Measurements from ENCODE around the gene SP4.

Gene SP4

DNA sequence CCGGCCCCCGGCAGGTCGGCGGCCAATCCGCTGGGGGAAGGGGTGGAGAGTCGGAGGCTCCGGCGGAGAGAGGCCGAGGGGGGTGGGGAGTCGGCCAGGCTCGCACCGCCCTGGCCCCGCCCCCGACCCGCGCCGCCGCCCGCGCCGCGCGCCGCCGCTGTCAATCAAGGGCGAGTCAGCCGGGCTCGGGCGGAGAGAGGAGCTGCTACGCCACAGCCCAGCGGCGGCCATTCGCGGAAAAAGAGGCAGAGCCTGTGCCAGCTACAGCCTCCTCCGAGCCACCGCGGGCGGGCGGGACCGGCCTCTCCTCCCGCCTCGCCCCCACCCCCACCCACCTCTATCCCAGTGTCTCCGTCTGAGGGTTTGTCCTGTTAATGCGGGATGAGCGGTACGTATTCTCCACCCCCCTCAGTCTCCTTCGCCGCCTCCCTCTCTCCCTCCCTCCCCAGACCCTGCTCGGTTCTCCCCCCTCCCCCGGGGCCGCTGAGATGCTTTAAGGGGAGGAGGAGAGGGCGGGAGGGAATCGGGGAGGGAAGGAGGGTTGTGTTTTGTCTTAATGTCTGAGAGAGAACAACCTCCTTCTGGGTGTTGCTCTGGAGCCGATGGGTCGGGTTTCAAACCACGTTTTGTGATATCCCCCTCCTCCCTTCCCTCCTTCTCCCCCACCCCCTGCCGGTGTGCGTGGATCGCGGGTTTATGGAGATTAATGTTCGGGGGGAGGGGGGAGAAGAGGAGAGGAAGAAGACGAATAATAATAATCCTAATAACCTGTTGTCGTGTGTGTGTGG lies at the start of gene SP4:
TSS of gene SP4 (plus strand) at position 213 of the 788 bp plus-strand sequence. CDS start at position 382, 169 bp downstream.
- Mint-ChIP-seq H3K4me3 (peak within 1 kb of the TSS; percentile 100), H3K27ac (peak within 1 kb of the TSS; percentile 100), H3K27me3 (no peaks in the 10 kb centered on the region), H3K9me3 (no peaks in the 10 kb centered on the region), H3K36me3 (ENCODE audit: low read depth) (peaks cover 23% of the 10 kb centered on the region), H3K4me1 (ENCODE audit: low read depth) (peaks cover 30% of the 10 kb centered on the region)
- intact Hi-C loops (cut with micrococcal nuclease), result loop anchor here (2.0 to 5.0 kb wide), 3 partner anchors 73 to 171 kb away; partner anchors contain the start of gene DNAH11

DNA sequence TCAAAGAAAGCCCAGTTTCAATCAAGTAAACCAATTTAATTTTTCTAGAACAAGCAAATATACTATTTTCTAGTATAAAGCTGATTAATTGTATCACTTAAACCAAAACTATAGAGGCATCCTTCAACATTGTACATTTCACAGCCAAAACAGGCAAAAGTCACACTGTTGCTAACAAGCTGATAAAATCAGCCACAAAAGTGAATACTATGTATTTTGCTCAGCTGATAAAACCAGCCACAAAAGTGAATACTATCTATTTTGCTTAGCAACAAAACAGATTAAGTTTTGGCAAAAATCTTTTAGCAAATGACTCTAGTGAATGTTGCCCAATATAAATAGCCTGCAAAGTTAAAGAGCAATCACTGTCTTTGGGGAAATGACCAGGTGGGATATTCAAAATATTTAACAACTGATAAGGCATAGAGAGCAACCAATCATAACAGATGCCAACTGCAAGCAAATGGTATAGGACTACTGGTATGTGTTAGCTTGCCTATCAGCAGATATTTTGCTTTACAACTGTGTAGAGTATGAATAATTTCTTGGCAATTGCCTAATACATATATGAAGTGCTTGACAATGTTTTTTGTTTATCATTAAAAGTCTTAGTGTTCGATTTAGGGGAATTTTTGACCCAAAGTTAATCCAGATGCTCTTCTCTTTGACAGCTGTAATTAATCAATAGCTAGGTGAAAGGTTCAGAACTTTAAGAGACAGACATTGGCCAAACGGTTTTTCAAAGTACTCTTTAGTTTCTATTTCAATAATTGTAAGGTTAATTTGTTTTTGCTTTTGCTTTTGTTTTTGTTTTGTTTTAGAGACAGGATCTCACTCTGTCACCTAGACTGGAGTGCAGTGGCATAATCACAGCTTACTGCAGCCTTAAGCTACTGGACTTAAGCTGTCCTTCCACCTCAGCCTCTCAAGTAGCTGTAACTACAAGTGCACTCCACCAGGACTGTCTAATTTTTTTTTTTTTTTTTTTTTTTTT lies 44.4 kb upstream of the SP4 start:
- no peaks in the 10 kb centered on the region for H3K4me1 Mint-ChIP-seq (ENCODE audit: low read depth)
- H3K27me3 Mint-ChIP-seq, result no peaks in the 10 kb centered on the region
- no peaks in the 10 kb centered on the region for H3K36me3 Mint-ChIP-seq (ENCODE audit: low read depth)
- H3K27ac Mint-ChIP-seq, result no peak overlapping the region
- intact Hi-C loops (cut with micrococcal nuclease), result no loop called here
- no peak overlapping the region for H3K4me3 Mint-ChIP-seq
- H3K9me3 Mint-ChIP-seq, result peaks cover under 1% of the 10 kb centered on the region

DNA sequence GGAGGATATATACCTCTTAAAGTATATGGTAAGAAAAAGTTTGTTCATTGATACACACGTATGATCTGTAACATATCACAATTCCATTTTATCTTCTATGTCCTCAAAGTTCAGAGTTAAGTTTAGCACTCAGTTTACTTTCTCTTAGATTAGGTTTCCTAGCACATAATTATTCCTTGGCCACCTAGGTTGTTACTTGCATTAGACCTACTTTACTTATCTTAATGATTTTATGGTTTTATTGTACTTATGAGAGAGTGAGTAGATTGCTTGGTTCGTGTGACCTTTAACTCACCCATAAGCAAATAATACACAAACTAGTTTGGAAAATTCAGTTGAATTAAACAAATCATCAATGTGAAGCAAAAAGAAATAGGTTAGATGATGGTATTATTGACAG lies 33.9 kb upstream of the SP4 start:
- H3K4me3 Mint-ChIP-seq, result no peak overlapping the region
- H3K9me3 Mint-ChIP-seq, result no peaks in the 10 kb centered on the region
- H3K4me1 Mint-ChIP-seq (ENCODE audit: low read depth), result no peaks in the 10 kb centered on the region
- intact Hi-C loops (cut with micrococcal nuclease), result no loop called here
- no peaks in the 10 kb centered on the region for H3K27me3 Mint-ChIP-seq
- no peak overlapping the region for H3K27ac Mint-ChIP-seq
- no peaks in the 10 kb centered on the region for H3K36me3 Mint-ChIP-seq (ENCODE audit: low read depth)

DNA sequence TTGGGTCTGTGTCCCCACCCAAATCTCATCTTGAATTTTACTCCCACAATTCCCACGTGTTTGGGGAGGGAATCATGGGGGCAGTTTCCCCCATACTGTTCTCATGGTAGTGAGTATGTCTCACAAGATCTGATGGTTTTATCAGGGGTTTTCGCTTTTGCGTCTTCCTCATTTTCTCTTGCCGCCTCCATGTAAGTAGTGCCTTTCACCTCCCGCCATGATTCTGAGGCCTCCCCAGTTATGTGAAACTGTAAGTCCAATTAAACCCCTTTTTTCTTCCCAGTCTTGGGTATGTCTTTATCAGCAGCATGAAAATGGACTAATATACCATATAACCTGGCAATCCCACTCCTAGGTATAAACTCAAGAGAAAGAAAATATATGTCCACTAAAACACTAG lies 25.9 kb upstream of the SP4 start:
- H3K36me3 Mint-ChIP-seq (ENCODE audit: low read depth), result no peaks in the 10 kb centered on the region
- H3K27me3 Mint-ChIP-seq, result peaks cover 2% of the 10 kb centered on the region
- intact Hi-C loops (cut with micrococcal nuclease), result no loop called here
- H3K27ac Mint-ChIP-seq, result no peak overlapping the region
- H3K4me3 Mint-ChIP-seq, result no peak overlapping the region
- peaks cover 30% of the 10 kb centered on the region for H3K9me3 Mint-ChIP-seq
- H3K4me1 Mint-ChIP-seq (ENCODE audit: low read depth), result no peaks in the 10 kb centered on the region

DNA sequence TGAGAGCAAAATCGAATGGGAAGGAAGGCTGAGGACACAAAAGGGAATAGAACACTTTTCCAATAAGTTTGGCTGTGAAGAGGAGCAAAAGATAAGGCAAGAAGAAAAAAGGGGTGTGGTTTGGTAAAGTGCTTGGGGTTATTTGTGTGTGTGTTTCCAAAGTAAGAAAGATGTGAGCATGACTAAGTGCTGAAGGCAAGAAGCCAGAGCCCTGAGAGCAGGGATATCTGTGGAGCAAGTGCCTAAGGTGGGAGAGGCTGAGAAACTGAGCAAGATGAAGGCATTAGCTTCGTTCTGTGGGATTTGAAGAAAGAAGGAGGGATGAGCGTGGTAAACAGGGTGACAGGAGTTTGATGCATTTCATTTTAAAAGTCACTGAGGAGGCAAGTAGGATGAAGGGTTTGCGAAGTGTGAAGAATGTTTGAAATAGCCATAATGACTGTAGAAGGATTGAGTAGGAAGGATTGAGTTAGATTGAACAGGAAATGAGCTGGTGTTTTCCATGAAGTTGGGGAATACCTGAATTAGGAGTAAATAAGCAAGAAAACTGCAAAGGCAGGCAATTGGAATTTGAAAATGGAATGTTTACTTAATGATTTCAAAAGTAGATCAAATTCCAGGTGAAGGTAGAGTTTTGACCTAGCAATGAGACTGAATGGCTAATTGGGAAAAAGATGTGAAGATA lies 19.9 kb upstream of the SP4 start:
- Mint-ChIP-seq H3K4me3 (no peak overlapping the region), H3K27ac (no peak overlapping the region), H3K9me3 (peaks cover 7% of the 10 kb centered on the region), H3K27me3 (peaks cover 4% of the 10 kb centered on the region), H3K4me1 (ENCODE audit: low read depth) (no peaks in the 10 kb centered on the region), H3K36me3 (ENCODE audit: low read depth) (no peaks in the 10 kb centered on the region)
- intact Hi-C loops (cut with micrococcal nuclease), result no loop called here

DNA sequence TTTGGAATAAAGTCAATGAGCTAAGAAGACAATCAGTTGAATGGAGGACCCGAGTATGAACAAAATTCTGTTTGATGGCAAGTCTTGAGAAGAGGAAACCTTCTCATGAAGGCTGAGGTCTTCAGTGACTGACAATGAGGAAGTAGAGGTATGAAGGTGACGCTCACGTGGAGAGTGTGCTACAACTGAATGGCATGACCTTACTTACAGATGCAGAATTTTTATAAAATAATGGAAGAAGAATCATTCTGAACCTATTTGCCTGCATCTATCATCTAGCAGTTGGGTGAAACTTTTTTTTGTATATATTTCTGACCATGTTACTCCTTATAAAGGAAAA lies 19.4 kb upstream of the SP4 start:
- Mint-ChIP-seq H3K4me1 (ENCODE audit: low read depth) (peaks cover 2% of the 10 kb centered on the region), H3K27ac (no peak overlapping the region), H3K4me3 (no peak overlapping the region), H3K9me3 (peaks cover 5% of the 10 kb centered on the region), H3K27me3 (peaks cover 4% of the 10 kb centered on the region), H3K36me3 (ENCODE audit: low read depth) (no peaks in the 10 kb centered on the region)
- intact Hi-C loops (cut with micrococcal nuclease), result no loop called here

DNA sequence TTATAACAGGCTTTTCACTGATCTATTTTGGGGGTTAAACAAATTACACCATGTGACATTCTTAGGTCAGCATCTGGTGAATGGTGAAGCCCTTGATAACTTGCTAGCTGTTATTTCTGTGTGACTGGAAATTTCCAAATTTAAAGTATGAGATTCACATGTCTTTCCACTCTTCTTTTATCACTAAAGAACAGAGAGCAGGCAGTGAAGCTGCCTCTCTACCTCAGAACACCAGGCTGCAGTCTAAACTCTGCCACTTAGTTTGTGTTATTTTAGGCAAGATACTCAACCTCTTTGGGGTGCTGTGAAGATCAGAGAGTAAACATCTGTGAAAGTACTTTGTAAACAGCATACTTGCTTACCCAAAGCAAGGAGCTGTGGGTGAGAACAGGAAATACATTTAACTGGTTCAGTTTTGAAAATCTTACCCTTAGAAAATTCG lies 15.5 kb upstream of the SP4 start:
- intact Hi-C loops (cut with micrococcal nuclease), result loop anchor here (10.0 kb wide), 1 partner anchor 128 kb away; no protein-coding TSS in a partner anchor
- H3K4me3 Mint-ChIP-seq, result no peak overlapping the region
- peaks cover 6% of the 10 kb centered on the region for H3K4me1 Mint-ChIP-seq (ENCODE audit: low read depth)
- peaks cover 2% of the 10 kb centered on the region for H3K27me3 Mint-ChIP-seq
- H3K36me3 Mint-ChIP-seq (ENCODE audit: low read depth), result no peaks in the 10 kb centered on the region
- no peak overlapping the region for H3K27ac Mint-ChIP-seq
- no peaks in the 10 kb centered on the region for H3K9me3 Mint-ChIP-seq

DNA sequence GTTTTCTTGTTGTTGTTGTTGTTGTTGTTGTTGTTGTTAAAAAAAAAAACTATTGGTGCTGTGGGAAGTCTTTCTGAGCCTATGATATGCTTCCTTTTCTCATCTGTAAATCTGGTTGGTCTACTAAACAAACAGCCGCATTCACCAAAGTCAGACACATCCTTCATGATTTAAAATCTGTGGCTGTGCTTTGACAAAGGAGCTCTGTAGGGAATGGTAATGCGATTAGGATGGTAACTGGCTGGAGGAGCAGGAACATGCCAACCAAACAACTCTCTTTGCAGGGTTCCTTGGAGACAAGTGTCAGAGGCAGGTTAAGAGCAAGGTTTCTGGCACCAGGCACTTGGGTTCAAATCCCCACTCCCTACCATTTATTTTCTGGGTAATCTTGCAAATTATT lies 14.9 kb upstream of the SP4 start:
- intact Hi-C loops (cut with micrococcal nuclease), result loop anchor here (10.0 kb wide), 1 partner anchor 128 kb away; no protein-coding TSS in a partner anchor
- Mint-ChIP-seq H3K27me3 (peaks cover 4% of the 10 kb centered on the region), H3K36me3 (ENCODE audit: low read depth) (no peaks in the 10 kb centered on the region), H3K4me3 (no peak overlapping the region), H3K9me3 (no peaks in the 10 kb centered on the region), H3K4me1 (ENCODE audit: low read depth) (peaks cover 6% of the 10 kb centered on the region), H3K27ac (no peak overlapping the region)

DNA sequence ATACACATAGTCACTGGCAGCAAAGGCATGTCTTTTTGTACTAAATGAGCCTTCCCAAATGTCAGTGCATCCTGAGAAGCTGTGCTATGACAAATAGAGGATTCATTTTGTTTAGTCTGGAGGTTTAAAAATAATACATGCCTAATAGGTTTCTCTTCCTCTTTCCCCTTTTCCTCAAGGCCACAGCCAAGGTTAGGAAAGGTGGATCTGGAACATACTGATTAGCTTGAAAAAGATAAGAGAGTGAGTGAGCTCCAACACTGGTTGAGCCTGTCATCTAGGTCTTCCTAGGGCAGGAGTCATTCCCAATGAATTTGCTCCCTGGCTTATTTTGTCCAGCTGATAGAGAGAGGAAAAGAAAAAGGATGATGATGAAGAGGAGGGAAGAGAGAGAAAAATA lies 14.4 kb upstream of the SP4 start:
- peaks cover 6% of the 10 kb centered on the region for H3K4me1 Mint-ChIP-seq (ENCODE audit: low read depth)
- peaks cover 4% of the 10 kb centered on the region for H3K27me3 Mint-ChIP-seq
- intact Hi-C loops (cut with micrococcal nuclease), result loop anchor here (10.0 kb wide), 1 partner anchor 129 kb away; no protein-coding TSS in a partner anchor
- H3K4me3 Mint-ChIP-seq, result no peak overlapping the region
- H3K9me3 Mint-ChIP-seq, result no peaks in the 10 kb centered on the region
- H3K36me3 Mint-ChIP-seq (ENCODE audit: low read depth), result no peaks in the 10 kb centered on the region
- H3K27ac Mint-ChIP-seq, result no peak overlapping the region

DNA sequence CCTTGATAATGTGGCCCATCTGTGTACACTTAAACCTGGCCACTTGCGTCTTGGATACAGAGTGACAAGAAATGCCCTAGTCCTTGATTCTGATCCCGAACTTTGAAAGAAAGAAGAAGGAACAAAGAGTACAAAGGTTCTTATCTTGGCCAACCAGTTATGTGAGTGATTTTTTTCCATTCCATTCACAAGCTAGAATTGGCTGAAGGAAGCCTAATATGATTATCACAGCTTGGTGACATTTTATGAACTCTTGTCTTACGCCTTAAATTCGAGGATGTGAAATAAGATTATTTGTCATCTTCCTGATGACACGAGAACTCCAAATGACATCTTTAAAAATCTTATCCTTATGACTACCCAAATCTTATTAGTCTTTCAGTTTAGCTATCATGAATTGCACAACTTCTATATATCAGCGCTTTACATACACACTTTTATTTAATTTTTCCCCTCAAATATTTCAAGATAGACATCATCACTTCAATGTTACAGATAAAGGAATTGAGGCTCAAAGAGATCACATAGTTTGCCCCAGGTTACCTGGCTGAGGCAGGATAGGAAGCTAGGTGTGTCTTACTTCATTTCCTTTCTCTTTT lies 13.0 kb upstream of the SP4 start:
- Mint-ChIP-seq H3K9me3 (no peaks in the 10 kb centered on the region), H3K27me3 (peaks cover 4% of the 10 kb centered on the region), H3K4me1 (ENCODE audit: low read depth) (peaks cover 6% of the 10 kb centered on the region), H3K4me3 (no peak overlapping the region), H3K27ac (no peak overlapping the region), H3K36me3 (ENCODE audit: low read depth) (no peaks in the 10 kb centered on the region)
- intact Hi-C loops (cut with micrococcal nuclease), result loop anchor here (10.0 kb wide), 1 partner anchor 130 kb away; no protein-coding TSS in a partner anchor

DNA sequence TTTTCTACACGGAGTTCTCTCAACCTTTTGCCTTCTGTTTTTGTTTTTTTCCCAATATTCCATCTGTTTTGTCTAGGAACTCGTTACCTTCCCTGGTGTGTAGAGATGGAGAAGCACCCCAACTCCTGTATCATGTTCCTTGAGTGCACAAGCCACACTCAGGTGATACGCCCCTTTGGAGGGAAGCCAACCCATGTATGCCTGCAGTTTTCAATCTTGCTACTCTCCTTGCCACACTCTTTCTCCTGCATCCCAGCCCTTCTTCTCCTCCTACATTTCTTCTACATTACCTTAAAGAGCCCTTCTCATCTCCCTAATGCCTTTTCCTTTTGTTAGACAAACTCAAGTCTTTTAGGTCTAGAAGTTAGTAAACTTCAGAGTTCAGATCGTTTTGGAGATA lies 10.2 kb upstream of the SP4 start:
- Mint-ChIP-seq H3K36me3 (ENCODE audit: low read depth) (no peaks in the 10 kb centered on the region), H3K9me3 (no peaks in the 10 kb centered on the region), H3K27me3 (peaks cover 2% of the 10 kb centered on the region), H3K27ac (no peak overlapping the region), H3K4me1 (ENCODE audit: low read depth) (peaks cover 6% of the 10 kb centered on the region), H3K4me3 (no peak overlapping the region)
- intact Hi-C loops (cut with micrococcal nuclease), result loop anchor here (10.0 kb wide), 1 partner anchor 133 kb away; no protein-coding TSS in a partner anchor

DNA sequence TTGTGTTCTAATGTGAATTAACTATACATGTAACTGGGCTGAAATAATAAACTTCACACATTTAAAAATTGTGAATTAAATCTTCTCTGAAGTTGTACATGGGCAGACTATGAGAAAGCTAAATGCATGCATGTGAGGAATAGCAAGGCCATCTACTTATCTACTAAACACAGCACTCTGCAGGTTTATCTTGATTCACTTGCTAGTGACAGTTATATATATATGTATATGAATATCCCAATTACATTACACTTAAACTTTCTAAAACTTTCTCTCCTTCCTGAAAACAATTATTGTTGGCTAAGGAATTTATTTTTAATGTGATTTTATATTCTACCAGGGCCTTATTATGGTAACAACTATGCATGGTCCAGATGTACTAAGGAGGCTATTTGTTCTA lies 5.1 kb upstream of the SP4 start:
- peaks cover 1% of the 10 kb centered on the region for H3K27me3 Mint-ChIP-seq
- no peak overlapping the region for H3K27ac Mint-ChIP-seq
- H3K36me3 Mint-ChIP-seq (ENCODE audit: low read depth), result peaks cover 7% of the 10 kb centered on the region
- H3K4me1 Mint-ChIP-seq (ENCODE audit: low read depth), result no peaks in the 10 kb centered on the region
- intact Hi-C loops (cut with micrococcal nuclease), result no loop called here
- no peaks in the 10 kb centered on the region for H3K9me3 Mint-ChIP-seq
- H3K4me3 Mint-ChIP-seq, result no peak overlapping the region

DNA sequence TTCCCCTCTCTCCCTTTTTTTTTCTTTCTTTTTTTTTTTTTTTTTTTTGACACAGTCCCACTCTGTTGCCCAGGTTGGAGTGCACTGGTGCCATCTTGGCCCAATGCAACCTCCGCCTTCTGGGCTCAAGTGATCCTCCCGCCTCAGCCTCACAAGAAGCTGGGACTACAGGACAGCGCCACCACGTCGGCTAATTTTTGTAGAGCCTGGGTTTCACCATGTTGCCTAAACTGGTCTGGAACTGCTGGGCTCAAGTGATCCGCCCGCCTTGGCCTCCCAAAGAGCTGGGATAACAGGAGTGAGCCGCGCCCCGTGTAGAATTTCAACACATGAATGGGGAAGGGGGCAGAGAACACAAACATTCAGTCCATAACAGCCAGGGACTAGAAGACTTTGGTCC lies 2.6 kb upstream of the SP4 start:
- peaks cover 23% of the 10 kb centered on the region for H3K36me3 Mint-ChIP-seq (ENCODE audit: low read depth)
- no peaks in the 10 kb centered on the region for H3K27me3 Mint-ChIP-seq
- H3K4me3 Mint-ChIP-seq, result no peak overlapping the region
- intact Hi-C loops (cut with micrococcal nuclease), result loop anchor here (5.0 kb wide), 2 partner anchors 117 to 168 kb away; partner anchors contain the start of gene DNAH11
- H3K27ac Mint-ChIP-seq, result no peak overlapping the region
- no peaks in the 10 kb centered on the region for H3K9me3 Mint-ChIP-seq
- peaks cover 22% of the 10 kb centered on the region for H3K4me1 Mint-ChIP-seq (ENCODE audit: low read depth)

All from dendritic cell treated with granulocyte-macrophage colony-stimulating factor and Interleukin-4, amounts not matched to agents 40 ng/mL and 50 ng/mL, for 4 days (primary cell).